Epithelial cell of esophagus (primary cell): ENCODE data around the gene ARSD.

Experiments used
- DNase-seq: peaks from one replicate; pipeline ENCODE4 v3.0.0; 2010; ENCODE audit warnings: low read depth
- H3K4me3 ChIP-seq: 2 replicates; pipeline ENCODE4 v1.5.1; 2011; ENCODE audit warnings: mild to moderate bottlenecking, low read length, control low read depth
- TF ChIP-seq, protein P1 (sequence below): IDR thresholded peaks from 2 replicates; pipeline ENCODE4 v1.5.1; 2011; ENCODE audit warnings: low read depth, mild to moderate bottlenecking, low read length, control low read depth, inconsistent platforms; ENCODE audit not compliant: insufficient read depth; ENCODE audit errors: missing control alignments

Gene ARSD

DNA sequence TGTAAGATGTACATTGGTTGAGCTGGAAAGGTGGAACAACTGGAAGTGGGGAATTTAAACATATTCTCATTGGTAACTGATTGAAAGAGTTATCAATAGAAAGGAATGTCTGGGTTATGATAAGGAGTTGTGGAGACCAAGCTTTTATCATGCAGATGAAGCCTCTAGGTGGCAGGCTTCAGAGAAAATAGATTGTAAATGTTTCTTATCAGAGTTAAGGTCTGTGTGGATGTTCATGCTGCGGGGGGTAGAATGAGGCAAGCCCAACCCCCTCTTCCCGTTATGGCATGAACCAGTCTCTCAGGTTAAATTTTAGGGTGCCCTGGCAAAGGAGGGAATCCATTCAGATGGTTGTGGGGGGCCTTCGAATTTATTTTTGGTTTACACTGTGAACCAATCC lies 16.0 kb downstream of the ARSD start:
- H3K4me3 ChIP-seq: no peak overlapping the region
- DNase-seq: no peak
- TF ChIP-seq, protein P1, sequence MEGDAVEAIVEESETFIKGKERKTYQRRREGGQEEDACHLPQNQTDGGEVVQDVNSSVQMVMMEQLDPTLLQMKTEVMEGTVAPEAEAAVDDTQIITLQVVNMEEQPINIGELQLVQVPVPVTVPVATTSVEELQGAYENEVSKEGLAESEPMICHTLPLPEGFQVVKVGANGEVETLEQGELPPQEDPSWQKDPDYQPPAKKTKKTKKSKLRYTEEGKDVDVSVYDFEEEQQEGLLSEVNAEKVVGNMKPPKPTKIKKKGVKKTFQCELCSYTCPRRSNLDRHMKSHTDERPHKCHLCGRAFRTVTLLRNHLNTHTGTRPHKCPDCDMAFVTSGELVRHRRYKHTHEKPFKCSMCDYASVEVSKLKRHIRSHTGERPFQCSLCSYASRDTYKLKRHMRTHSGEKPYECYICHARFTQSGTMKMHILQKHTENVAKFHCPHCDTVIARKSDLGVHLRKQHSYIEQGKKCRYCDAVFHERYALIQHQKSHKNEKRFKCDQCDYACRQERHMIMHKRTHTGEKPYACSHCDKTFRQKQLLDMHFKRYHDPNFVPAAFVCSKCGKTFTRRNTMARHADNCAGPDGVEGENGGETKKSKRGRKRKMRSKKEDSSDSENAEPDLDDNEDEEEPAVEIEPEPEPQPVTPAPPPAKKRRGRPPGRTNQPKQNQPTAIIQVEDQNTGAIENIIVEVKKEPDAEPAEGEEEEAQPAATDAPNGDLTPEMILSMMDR: peak; percentile 6

DNA sequence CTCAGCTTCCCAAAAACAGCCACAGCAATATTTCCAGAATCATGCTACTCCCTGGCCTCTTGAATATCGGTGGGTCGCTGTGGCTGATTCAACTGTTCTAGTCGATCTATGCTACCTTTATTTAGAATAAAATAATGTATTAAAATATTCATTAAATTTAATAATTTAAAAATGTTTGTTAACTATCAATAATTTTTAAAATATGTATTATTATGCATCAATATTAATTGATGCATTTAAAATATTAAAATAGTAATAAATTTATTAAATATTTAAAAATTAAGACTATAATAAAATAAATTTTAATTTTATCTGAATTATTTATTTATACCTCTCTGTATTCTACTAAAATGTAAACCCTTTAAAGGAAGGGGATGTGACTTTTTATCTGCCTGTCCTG lies 19.0 kb downstream of the ARSD start:
- DNase-seq: no peak
- H3K4me3 ChIP-seq: no peak overlapping the region
- TF ChIP-seq, protein P1: no peak

DNA sequence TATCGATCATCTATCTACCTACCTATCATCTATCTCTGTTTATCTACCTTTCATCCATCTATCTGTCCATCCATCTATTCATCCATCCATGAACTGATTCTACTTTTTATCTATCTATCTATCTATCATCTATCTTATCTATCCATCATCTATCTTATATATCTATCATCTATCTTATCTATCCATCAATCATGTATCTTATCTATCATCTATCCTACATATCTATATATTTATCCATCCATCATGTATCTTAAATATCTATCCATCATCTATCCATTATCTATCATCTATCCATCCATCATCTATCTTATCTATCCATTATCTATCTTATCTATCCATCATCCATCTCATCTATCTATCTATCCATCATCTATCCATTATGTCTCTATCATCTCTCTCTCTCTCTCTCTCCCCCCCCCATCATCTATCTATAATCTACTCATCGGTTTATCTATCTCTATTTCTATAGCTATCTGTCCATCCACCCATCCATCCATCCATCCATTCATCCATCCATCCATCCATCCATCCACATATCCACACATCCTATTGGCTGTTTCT lies 20.9 kb downstream of the ARSD start:
- TF ChIP-seq, protein P1: no peak
- no peak for DNase-seq

DNA sequence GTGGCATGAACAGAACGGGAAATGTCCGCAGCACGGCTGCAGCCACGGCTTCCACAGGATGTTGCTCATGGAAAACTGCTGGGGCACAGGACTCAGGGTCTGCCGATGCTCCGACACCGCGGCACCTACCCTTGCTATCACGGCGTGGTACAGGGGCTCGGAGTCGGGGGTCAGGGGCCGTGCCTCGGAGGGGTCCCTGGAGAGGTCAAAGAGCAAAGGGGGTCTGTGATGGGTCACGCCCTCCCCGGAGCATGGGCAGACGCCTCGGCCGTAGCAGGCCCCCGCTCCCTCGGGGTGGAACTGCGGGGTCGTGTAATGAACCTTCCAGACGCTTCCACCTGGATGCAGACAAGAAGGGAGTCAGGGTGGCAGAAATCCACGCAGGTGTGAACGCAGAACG lies 21.8 kb downstream of the ARSD start:
- TF ChIP-seq, protein P1: no peak
- DNase-seq: no peak
- H3K4me3 ChIP-seq: no peak overlapping the region

More for the DNA sequence above, 20.9 kb downstream of the ARSD start:
- no peak overlapping the region for H3K4me3 ChIP-seq

DNA sequence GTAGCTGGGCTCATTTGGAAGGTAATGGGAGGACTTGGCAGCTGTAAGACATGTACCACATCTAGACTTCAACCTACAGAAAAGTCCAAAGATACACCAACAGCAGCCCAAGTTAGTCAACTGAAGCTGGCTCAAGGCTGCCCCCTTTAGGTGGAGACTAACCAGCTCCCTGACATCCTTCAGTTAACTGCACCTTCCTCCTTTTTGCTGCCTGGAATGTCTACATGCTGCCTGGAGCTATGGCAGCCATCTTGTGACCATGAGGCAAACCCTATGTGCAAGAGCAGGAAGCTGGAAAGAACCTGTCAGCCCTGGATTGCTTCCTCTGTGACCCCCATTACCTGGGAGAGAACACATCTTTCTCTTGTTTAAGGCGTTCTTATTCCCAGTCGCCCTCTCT lies 25.8 kb downstream of the ARSD start:
- no peak overlapping the region for H3K4me3 ChIP-seq
- DNase-seq: no peak
- TF ChIP-seq, protein P1: no peak

DNA sequence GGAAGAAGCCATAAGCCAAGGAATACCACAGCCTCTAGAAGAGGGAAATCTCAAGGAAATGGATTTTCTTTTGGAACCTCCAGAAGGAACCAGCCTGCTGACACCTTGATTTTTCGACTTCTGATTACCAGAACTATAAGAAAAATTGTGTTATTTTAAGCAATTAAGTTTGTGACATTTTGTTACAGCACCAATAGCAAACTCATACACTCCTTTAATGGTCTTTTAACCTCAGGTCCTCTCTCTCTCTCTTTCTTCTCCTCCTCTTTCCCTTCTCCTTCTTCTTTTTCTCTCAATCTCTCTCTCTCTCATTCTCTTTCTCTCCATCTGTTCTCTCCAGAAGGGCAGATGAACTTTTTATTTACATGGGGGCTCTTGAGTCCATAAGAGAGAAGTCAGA lies 26.3 kb downstream of the ARSD start:
- TF ChIP-seq, protein P1: no peak
- no peak overlapping the region for H3K4me3 ChIP-seq
- DNase-seq: no peak

DNA sequence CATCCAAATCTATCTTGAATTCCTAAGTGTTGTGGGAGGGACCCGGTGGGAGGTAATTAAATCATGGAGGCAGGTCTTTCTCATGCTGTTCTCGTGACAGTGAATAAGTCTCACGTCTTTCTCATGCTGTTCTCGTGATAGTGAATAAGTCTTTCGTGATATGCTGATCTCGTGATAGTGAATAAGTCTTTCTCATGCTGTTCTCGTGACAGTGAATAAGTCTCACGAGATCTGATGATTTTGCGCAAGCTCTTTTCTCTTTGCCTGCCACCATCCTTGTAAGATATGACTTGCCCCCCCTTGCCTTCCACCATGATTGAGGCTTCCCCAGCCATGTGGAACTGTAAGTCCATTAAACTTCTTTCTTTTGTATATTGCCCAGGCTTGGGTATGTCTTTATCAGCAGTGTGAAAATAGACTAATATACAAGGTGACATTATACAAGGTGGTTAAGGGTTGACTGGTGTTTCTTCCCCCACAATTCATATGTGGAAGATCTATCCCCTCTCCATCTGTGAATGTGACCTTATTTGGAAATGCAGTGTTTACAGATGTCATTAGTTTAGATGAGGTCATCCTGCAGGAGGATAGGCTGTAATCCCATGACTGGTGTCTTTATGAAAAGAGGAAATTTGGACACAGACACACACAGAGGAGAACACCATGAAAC lies 27.6 kb downstream of the ARSD start:
- no peak overlapping the region for H3K4me3 ChIP-seq
- TF ChIP-seq, protein P1: no peak
- no peak for DNase-seq
